H9 (cell line): ENCODE results near the gene UBXN11. TPM values are rescaled to one million over a fixed set of nuclear protein-coding genes. Genes with fewer than 3 reads are reported as not detected.

Source experiments
- DNase-seq: peaks from one replicate; pipeline ENCODE4 v3.0.0-alpha.2; 2017
- H2AFZ ChIP-seq: one replicate; pipeline ENCODE4 v1.6.1; 2013; ENCODE audit warnings: mild to moderate bottlenecking, low read length, control low read depth, moderate library complexity
- H2AK5ac ChIP-seq: 2 replicates; pipeline ENCODE4 v1.6.1; 2013; ENCODE audit warnings: low read length, control low read depth, mixed read lengths; ENCODE audit not compliant: insufficient read length
- H2BK120ac ChIP-seq: one replicate; pipeline ENCODE4 v1.6.1; 2013; ENCODE audit warnings: low read depth, mild to moderate bottlenecking, low read length, control low read depth, inconsistent platforms; ENCODE audit not compliant: poor library complexity, severe bottlenecking
- H2BK12ac ChIP-seq: 2 replicates; pipeline ENCODE4 v1.6.1; 2013; ENCODE audit warnings: low read length, control low read depth, mixed read lengths, low read depth; ENCODE audit not compliant: insufficient read length
- H2BK15ac ChIP-seq: 2 replicates; pipeline ENCODE4 v1.6.1; 2013; ENCODE audit warnings: low read depth, low read length, control low read depth
- H2BK20ac ChIP-seq: one replicate; pipeline ENCODE4 v1.6.1; 2013; ENCODE audit warnings: low read depth, mild to moderate bottlenecking, low read length, control low read depth, inconsistent platforms; ENCODE audit not compliant: poor library complexity, severe bottlenecking
- H2BK5ac ChIP-seq: 2 replicates; pipeline ENCODE4 v1.6.1; 2013; ENCODE audit warnings: low read length, control low read depth, mixed read lengths; ENCODE audit not compliant: insufficient read length
- H3K14ac ChIP-seq: 2 replicates; pipeline ENCODE4 v1.6.1; 2013; ENCODE audit warnings: low read length, control low read depth; ENCODE audit not compliant: insufficient read depth
- H3K18ac ChIP-seq: 2 replicates; pipeline ENCODE4 v1.6.1; 2013; ENCODE audit warnings: low read depth, mild to moderate bottlenecking, mixed read lengths, low read length, control low read depth; ENCODE audit not compliant: insufficient read length
- H3K23ac ChIP-seq: 2 replicates; pipeline ENCODE4 v1.6.1; 2013; ENCODE audit warnings: low read length, control low read depth, mixed read lengths, low read depth; ENCODE audit not compliant: insufficient read length
- H3K23me2 ChIP-seq: 2 replicates; pipeline ENCODE4 v1.6.1; 2013; ENCODE audit warnings: low read depth, mild to moderate bottlenecking, mixed read lengths, low read length, control low read depth; ENCODE audit not compliant: insufficient read length, poor library complexity, severe bottlenecking
- H3K27ac ChIP-seq: 2 replicates; pipeline ENCODE4 v1.5.1; 2013; ENCODE audit warnings: low read length, control low read depth, mixed read lengths, low read depth; ENCODE audit not compliant: insufficient read length
- H3K27me3 ChIP-seq: 2 replicates; pipeline ENCODE4 v1.6.1; 2013; ENCODE audit warnings: low read length, control low read depth, inconsistent platforms; ENCODE audit not compliant: insufficient read depth
- H3K4ac ChIP-seq: 2 replicates; pipeline ENCODE4 v1.6.1; 2013; ENCODE audit warnings: low read depth, mild to moderate bottlenecking, control low read depth, inconsistent platforms, low read length, moderate library complexity
- H3K4me1 ChIP-seq: 2 replicates; pipeline ENCODE4 v1.6.1; 2013; ENCODE audit warnings: low read length, control low read depth, inconsistent platforms; ENCODE audit not compliant: insufficient read depth
- H3K4me2 ChIP-seq: 2 replicates; pipeline ENCODE4 v1.6.1; 2013; ENCODE audit warnings: low read length, control low read depth, mixed read lengths; ENCODE audit not compliant: insufficient read length, insufficient read depth
- H3K56ac ChIP-seq: 2 replicates; pipeline ENCODE4 v1.6.1; 2013; ENCODE audit warnings: low read depth, mild to moderate bottlenecking, mixed read lengths, low read length, control low read depth; ENCODE audit not compliant: insufficient read length
- H3K79me1 ChIP-seq: 2 replicates; pipeline ENCODE4 v1.6.1; 2013; ENCODE audit warnings: low read depth, mild to moderate bottlenecking, moderate library complexity, low read length, control low read depth, inconsistent platforms; ENCODE audit not compliant: insufficient read depth, poor library complexity, severe bottlenecking
- H3K79me2 ChIP-seq: 2 replicates; pipeline ENCODE4 v1.6.1; 2013; ENCODE audit warnings: low read length, control low read depth, inconsistent platforms; ENCODE audit not compliant: insufficient read depth
- H3K9ac ChIP-seq: 2 replicates; pipeline ENCODE4 v1.6.1; 2013; ENCODE audit warnings: low read length, control low read depth, mixed read lengths; ENCODE audit not compliant: insufficient read length; ENCODE audit errors: extremely low read depth
- H3K9me3 ChIP-seq: one replicate; pipeline ENCODE4 v1.6.1; 2013; ENCODE audit warnings: low read depth, low read length, inconsistent platforms; ENCODE audit not compliant: control insufficient read depth
- H3T11ph ChIP-seq: one replicate; pipeline ENCODE4 v1.6.1; 2013; ENCODE audit warnings: mild to moderate bottlenecking, low read length, control low read depth, inconsistent platforms
- H4K20me1 ChIP-seq: one replicate; pipeline ENCODE4 v1.6.1; 2013; ENCODE audit not compliant: control insufficient read depth, insufficient read length, insufficient read depth
- H4K5ac ChIP-seq: 2 replicates; pipeline ENCODE4 v1.6.1; 2013; ENCODE audit warnings: low read depth, mild to moderate bottlenecking, mixed read lengths, low read length, control low read depth; ENCODE audit not compliant: insufficient read length
- H4K8ac ChIP-seq: replicated peaks from 2 replicates; pipeline ENCODE4 v1.6.1; 2013; ENCODE audit warnings: low read length, control low read depth, mixed read lengths, low read depth; ENCODE audit not compliant: insufficient read length
- H4K91ac ChIP-seq: 2 replicates; pipeline ENCODE4 v1.6.1; 2013; ENCODE audit warnings: low read depth, mild to moderate bottlenecking, moderate library complexity, mixed read lengths, low read length, control low read depth; ENCODE audit not compliant: insufficient read length
- H3K27ac Mint-ChIP-seq, 3 experiments: 2 replicates in 2 of 3; 3 replicates in 1 of 3; pipeline ENCODE4 v1.8.0; 2020 to 2021; ENCODE audit warnings: mixed read lengths in 3 of 3, mild to moderate bottlenecking in 1 of 3, moderate library complexity in 1 of 3
- H3K27me3 Mint-ChIP-seq: 2 replicates; pipeline ENCODE4 v1.8.0; 2021; ENCODE audit warnings: low read depth, mild to moderate bottlenecking, moderate library complexity, mixed read lengths
- H3K36me3 Mint-ChIP-seq, 3 experiments: 2 replicates in 2 of 3; 3 replicates in 1 of 3; pipeline ENCODE4 v1.8.0; 2020 to 2021; ENCODE audit warnings: low read depth in 3 of 3, mixed read lengths in 3 of 3; ENCODE audit not compliant: insufficient read depth in 1 of 3
- H3K4me1 Mint-ChIP-seq, 2 experiments: 2 replicates each; pipeline ENCODE4 v1.8.0; 2020; ENCODE audit warnings: mixed read lengths in 2 of 2
- H3K4me3 Mint-ChIP-seq, 2 experiments: 2 replicates in 1 of 2; 3 replicates in 1 of 2; pipeline ENCODE4 v1.8.0; 2020 to 2021; ENCODE audit warnings: mild to moderate bottlenecking in 2 of 2, mixed read lengths in 2 of 2, moderate library complexity in 1 of 2
- H3K9me3 Mint-ChIP-seq, 2 experiments: 2 replicates in 1 of 2; 3 replicates in 1 of 2; pipeline ENCODE4 v1.8.0; 2020; ENCODE audit warnings: mild to moderate bottlenecking in 2 of 2, mixed read lengths in 2 of 2, moderate library complexity in 1 of 2
- WGBS: extraction: QIAGEN DNeasy Blood & Tissue Kit; methylation state at CpG from one replicate; pipeline ENCODE4 v1.1.7; 2013; ENCODE audit warnings: missing lambda C conversion rate, low lambda C conversion rate, mixed read lengths; ENCODE audit not compliant: insufficient read length; ENCODE audit errors: extremely low coverage; 5-methylcytosine and 5-hydroxymethylcytosine counted together
- total RNA-seq: library from RNA; stranded (reverse); gene quantifications from 2 replicates; pipeline ENCODE4 v1.2.1, GENCODE V29; 2021
- TF ChIP-seq, protein P1 (sequence below): fragments of 200-600 bp; sonication (generic); conservative IDR thresholded peaks from 3 replicates; pipeline ENCODE4 v1.8.0; 2021; ENCODE audit warnings: antibody characterized with exemption, mild to moderate bottlenecking

Gene UBXN11
- total RNA-seq, 1 experiment from 2014 or later: 13.7 TPM

DNA sequence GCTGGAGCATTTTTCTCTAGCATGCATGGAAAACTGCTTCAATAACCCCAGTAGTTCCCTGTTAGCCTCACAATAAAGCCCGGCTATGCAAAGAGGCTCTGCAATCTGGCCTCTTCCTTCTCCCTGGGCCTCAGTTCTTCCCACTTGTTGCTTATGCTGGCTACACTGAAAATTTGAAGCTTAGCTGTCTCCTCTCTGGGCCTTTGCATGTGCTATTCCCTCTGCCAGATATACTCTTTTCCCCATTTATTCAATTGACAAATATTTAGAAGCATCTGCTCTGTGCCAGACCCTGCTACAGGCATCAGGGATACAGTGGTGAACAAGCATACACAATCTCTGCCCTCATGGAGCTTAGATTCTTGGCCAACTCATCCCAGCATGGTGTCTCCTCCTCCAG lies 32.2 kb upstream of the UBXN11 start:
- Histone ChIP-seq H3K79me1 (no peaks in the 10 kb centered on the region), H3K14ac (no peak overlapping the region), H3K4me1 (no peaks in the 10 kb centered on the region; the same call in 1 of the 2 replicates), H3K27me3 (no peaks in the 10 kb centered on the region), H2BK15ac (no peak overlapping the region), H3K9ac (no peak overlapping the region), H4K8ac (no peak overlapping the region), H2BK20ac (no peak overlapping the region), H4K5ac (no peak overlapping the region), H2BK12ac (no peak overlapping the region), H3K18ac (no peak overlapping the region), H2BK120ac (no peak overlapping the region), H3K27ac (no peak overlapping the region), H2BK5ac (no peak overlapping the region), H2AK5ac (no peak overlapping the region), H3K23ac (no peak overlapping the region), H3K56ac (no peak overlapping the region), H4K20me1 (no peaks in the 10 kb centered on the region), H3K9me3 (no peaks in the 10 kb centered on the region), H3K79me2 (no peaks in the 10 kb centered on the region), H3K23me2 (peaks cover 4% of the 10 kb centered on the region), H2AFZ (no peak overlapping the region), H4K91ac (no peak overlapping the region), H3K4me2 (no peak overlapping the region), H3K4ac (no peak overlapping the region), H3T11ph (no peak overlapping the region)
- Mint-ChIP-seq H3K4me1 (peaks cover 29 to 36% of the 10 kb centered on the region in 2 experiments), H3K27me3 (peaks cover 24% of the 10 kb centered on the region), H3K9me3 (no peaks in the 10 kb centered on the region), H3K36me3 (peaks cover 0 to 2% (median 0%) of the 10 kb centered on the region in 3 experiments; a peak in 1 of 7 replicates), H3K4me3 (no peak overlapping the region; a peak in 1 of 5 replicates), H3K27ac (no peak overlapping the region)
- no CpG with 5 or more reads among the region's 1 CpG for WGBS
- no peak for DNase-seq
- TF ChIP-seq, protein P1, sequence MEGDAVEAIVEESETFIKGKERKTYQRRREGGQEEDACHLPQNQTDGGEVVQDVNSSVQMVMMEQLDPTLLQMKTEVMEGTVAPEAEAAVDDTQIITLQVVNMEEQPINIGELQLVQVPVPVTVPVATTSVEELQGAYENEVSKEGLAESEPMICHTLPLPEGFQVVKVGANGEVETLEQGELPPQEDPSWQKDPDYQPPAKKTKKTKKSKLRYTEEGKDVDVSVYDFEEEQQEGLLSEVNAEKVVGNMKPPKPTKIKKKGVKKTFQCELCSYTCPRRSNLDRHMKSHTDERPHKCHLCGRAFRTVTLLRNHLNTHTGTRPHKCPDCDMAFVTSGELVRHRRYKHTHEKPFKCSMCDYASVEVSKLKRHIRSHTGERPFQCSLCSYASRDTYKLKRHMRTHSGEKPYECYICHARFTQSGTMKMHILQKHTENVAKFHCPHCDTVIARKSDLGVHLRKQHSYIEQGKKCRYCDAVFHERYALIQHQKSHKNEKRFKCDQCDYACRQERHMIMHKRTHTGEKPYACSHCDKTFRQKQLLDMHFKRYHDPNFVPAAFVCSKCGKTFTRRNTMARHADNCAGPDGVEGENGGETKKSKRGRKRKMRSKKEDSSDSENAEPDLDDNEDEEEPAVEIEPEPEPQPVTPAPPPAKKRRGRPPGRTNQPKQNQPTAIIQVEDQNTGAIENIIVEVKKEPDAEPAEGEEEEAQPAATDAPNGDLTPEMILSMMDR: no peak
